ENCODE data around the gene ALG12.

GRCh38 chr22:49913026-49913425, 5.2 kb downstream of the ALG12 start:
- TF ChIP-seq CTCF (IDR thresholded peaks at IDR 0.05) (no peak), POLR2A (IDR thresholded peaks at IDR 0.05) (no peak)

All from stomach (tissue), 4 donors.